B cell (primary cell): ENCODE data around the gene RPS6KA1. TPM values are rescaled to one million over a fixed set of nuclear protein-coding genes. Genes with fewer than 3 reads are reported as not detected.

Source experiments
- ATAC-seq: fragments of 200-7000 bp; cut with Tn5 transposase; one replicate; pipeline ENCODE4 v1.10.0; 2021; ENCODE audit warnings: low read depth, mild to moderate bottlenecking, moderate number of reproducible peaks, moderate library complexity
- CTCF ChIA-PET: fragments of 350-600 bp; sonication (Branson Sonifier 250); formaldehyde crosslinking; loops from one replicate; lab custom pipeline; 2021; ENCODE audit warnings: antibody characterized with exemption, inconsistent platforms; lab: Charles Lee
- POLR2A ChIA-PET: fragments of 350-600 bp; sonication (Branson Sonifier 250); formaldehyde crosslinking; loops from one replicate; lab custom pipeline; 2021; ENCODE audit warnings: antibody characterized with exemption; lab: Charles Lee
- DNase-seq: peaks from one replicate; pipeline ENCODE4 v3.0.0; 2013
- H2AFZ ChIP-seq: 2 replicates; pipeline ENCODE4 v1.6.1; 2012; ENCODE audit warnings: mild to moderate bottlenecking, low read depth, low read length; ENCODE audit not compliant: insufficient read depth, poor library complexity, severe bottlenecking
- H3K27ac ChIP-seq, 2 donors: 1 replicate in 1 of 2; 2 replicates in 1 of 2; pipeline ENCODE4 v1.5.1; 2012 to 2013; ENCODE audit warnings: low read length in 2 of 2, mild to moderate bottlenecking in 2 of 2, moderate library complexity in 1 of 2
- H3K27me3 ChIP-seq, 4 experiments: fragments of 200-600 bp in 1 of 4; sonication (generic) in 1 of 4; replicated peaks in 1 of 4; 1 replicate in 2 of 4; 2 replicates in 2 of 4; pipeline versions ENCODE4 v1.6.1 to v1.7.0; 2013 to 2016; ENCODE audit warnings: low read length in 3 of 4, mild to moderate bottlenecking in 2 of 4, mixed read lengths in 1 of 4, moderate library complexity in 1 of 4; ENCODE audit not compliant: insufficient read depth in 4 of 4, control insufficient read depth in 3 of 4; ENCODE audit errors: control extremely low read depth in 1 of 4
- H3K36me3 ChIP-seq, 2 experiments: replicated peaks in 1 of 2; 1 replicate in 1 of 2; 2 replicates in 1 of 2; pipeline versions ENCODE4 v1.6.1 to v1.7.1; 2013; ENCODE audit warnings: low read length in 1 of 2; ENCODE audit not compliant: insufficient read depth in 2 of 2, control insufficient read depth in 1 of 2; ENCODE audit errors: control extremely low read depth in 1 of 2, extremely low read depth in 1 of 2
- H3K4me1 ChIP-seq, 2 donors: fragments of 200-600 bp in 1 of 2; sonication (generic) in 1 of 2; 1 replicate in 1 of 2; 2 replicates in 1 of 2; pipeline versions ENCODE4 v1.5.1 to v1.6.1; 2013 to 2017; ENCODE audit warnings: low read length in 2 of 2; ENCODE audit not compliant: control insufficient read depth in 2 of 2, insufficient read depth in 2 of 2
- H3K4me2 ChIP-seq: replicated peaks from 2 replicates; pipeline ENCODE3; 2012; ENCODE audit warnings: mild to moderate bottlenecking, low read depth, low read length; ENCODE audit not compliant: poor library complexity, severe bottlenecking
- H3K4me3 ChIP-seq, 5 experiments: fragments of 200-600 bp in 1 of 5; sonication (generic) in 1 of 5; 1 replicate in 3 of 5; 2 replicates in 2 of 5; pipeline versions ENCODE4 v1.5.1 to v1.7.0; 2011 to 2016; ENCODE audit warnings: low read length in 4 of 5, mild to moderate bottlenecking in 4 of 5, low read depth in 2 of 5, control low read depth in 1 of 5, moderate library complexity in 1 of 5; ENCODE audit not compliant: insufficient read depth in 1 of 5; ENCODE audit errors: control extremely low read depth in 1 of 5, extremely low read depth in 1 of 5
- H3K79me2 ChIP-seq: fragments of 200-600 bp; sonication (generic); one replicate; pipeline ENCODE4 v1.6.0; 2016; ENCODE audit warnings: low read length; ENCODE audit not compliant: control insufficient read depth, insufficient read depth
- H3K9ac ChIP-seq: fragments of 200-600 bp; sonication (generic); 2 replicates; pipeline ENCODE4 v1.6.1; 2017; ENCODE audit warnings: mild to moderate bottlenecking, low read length, moderate library complexity
- H3K9me3 ChIP-seq, 3 donors: one replicate each; pipeline versions ENCODE4 v1.6.1 to v1.7.1; 2013; ENCODE audit warnings: low read length in 2 of 3; ENCODE audit not compliant: control insufficient read depth in 2 of 3, insufficient read depth in 1 of 3; ENCODE audit errors: control extremely low read depth in 1 of 3
- H4K20me1 ChIP-seq: 2 replicates; pipeline ENCODE4 v1.6.0; 2012; ENCODE audit warnings: mild to moderate bottlenecking, low read length; ENCODE audit not compliant: insufficient read depth, control insufficient read depth, poor library complexity, severe bottlenecking
- H3K27ac Mint-ChIP-seq: one replicate; pipeline ENCODE4 v1.8.0; 2021; ENCODE audit warnings: mixed read lengths
- H3K27me3 Mint-ChIP-seq: one replicate; pipeline ENCODE4 v1.8.0; 2021; ENCODE audit warnings: mixed read lengths
- H3K4me1 Mint-ChIP-seq: one replicate; pipeline ENCODE4 v1.8.0; 2021; ENCODE audit warnings: mixed read lengths
- H3K4me3 Mint-ChIP-seq: one replicate; pipeline ENCODE4 v1.8.0; 2021; ENCODE audit warnings: mixed read lengths
- H3K9me3 Mint-ChIP-seq: one replicate; pipeline ENCODE4 v1.8.0; 2022; ENCODE audit warnings: mixed read lengths; ENCODE audit not compliant: insufficient read depth
- EZH2 ChIP-seq: IDR thresholded peaks from 2 replicates; pipeline ENCODE4 v1.6.1; 2012; ENCODE audit warnings: borderline replicate concordance, low read depth, mild to moderate bottlenecking, moderate library complexity, low read length; ENCODE audit not compliant: insufficient read depth, poor library complexity, severe bottlenecking
- WGBS: methylation state at CpG from one replicate; pipeline ENCODE4 v1.1.5; 2013; ENCODE audit warnings: missing lambda C conversion rate; ENCODE audit not compliant: insufficient coverage; 5-methylcytosine and 5-hydroxymethylcytosine counted together
- intact Hi-C: fragments of 100-400 bp; cut with micrococcal nuclease; formaldehyde crosslinking; loops from one replicate; pipeline ENCODE4 v1.10.0; 2022
- polyA plus RNA-seq: library from polyadenylated mRNA; depleted of rRNA; stranded (reverse); fragments of >200 nt; gene quantifications from 2 replicates; pipeline ENCODE4 v1.2.3, GENCODE V29; 2012
- total RNA-seq, 2 donors: library from RNA; stranded (reverse); fragments of 120-200 nt in 1 of 2; gene quantifications; 1 replicate in 1 of 2; 2 replicates in 1 of 2; pipeline versions ENCODE4 v1.2.3 to v1.2.4, GENCODE V29; 2013 to 2022
- TF ChIP-seq, protein P1 (sequence below): fragments of 200-600 bp; IDR thresholded peaks from one replicate; pipeline ENCODE4 v1.8.0; 2022; ENCODE audit warnings: antibody characterized with exemption, mild to moderate bottlenecking

Gene RPS6KA1
- total and polyA plus RNA-seq, 2 donors (not counting 1 experiment from before 2014, with no cell fraction given), result 72.0 to 99.9 TPM

DNA sequence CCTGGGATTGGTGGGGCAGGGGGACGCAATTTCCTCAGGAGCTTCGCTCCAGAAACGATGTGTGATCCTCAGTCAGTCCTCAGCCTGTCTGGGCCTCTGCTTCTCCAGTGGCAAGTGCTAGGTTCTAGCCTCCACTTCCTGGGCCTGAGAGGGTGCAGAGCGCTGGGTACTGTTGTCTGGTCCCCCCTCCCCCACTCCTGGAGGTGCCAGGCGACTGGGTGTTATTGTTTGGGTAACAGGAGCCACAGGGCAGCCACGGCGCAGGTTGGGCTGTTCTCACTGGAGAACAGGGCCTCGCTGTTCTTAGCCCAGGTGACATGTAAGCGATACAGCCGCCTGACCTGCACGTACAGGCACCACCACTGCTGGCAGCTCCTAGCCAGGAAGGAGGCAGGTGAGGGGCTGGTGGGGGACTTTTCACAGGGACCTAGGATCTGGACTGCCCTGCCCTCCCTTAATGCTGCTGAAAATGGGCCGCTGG is 2.1 kb downstream of the RPS6KA1 start:
- Histone ChIP-seq H3K4me3 (no peak overlapping the region), H3K9ac (no peak overlapping the region), H3K27me3 (no peaks in the 10 kb centered on the region), H3K4me1 (peaks cover 33 to 47% of the 10 kb centered on the region in 2 donors), H3K4me2 (no peak overlapping the region), H3K27ac (no peak overlapping the region), H4K20me1 (peaks cover 12% of the 10 kb centered on the region), H3K79me2 (peaks cover 26% of the 10 kb centered on the region), H2AFZ (no peak overlapping the region), H3K36me3 (no peaks in the 10 kb centered on the region), H3K9me3 (peaks cover 0 to 2% (median 0%) of the 10 kb centered on the region in 3 donors)
- CTCF ChIA-PET, result interaction anchor here (1.1 to 2.9 kb wide), 3 partner anchors 10 to 257 kb away, joined by 3 to 12 read pairs (median 5); no protein-coding TSS in a partner anchor
- Mint-ChIP-seq H3K27me3 (no peaks in the 10 kb centered on the region), H3K4me1 (peaks cover 49% of the 10 kb centered on the region), H3K27ac (no peak overlapping the region), H3K9me3 (no peaks in the 10 kb centered on the region), H3K4me3 (no peak overlapping the region)
- intact Hi-C loops, result no loop called here
- TF ChIP-seq, protein P1, sequence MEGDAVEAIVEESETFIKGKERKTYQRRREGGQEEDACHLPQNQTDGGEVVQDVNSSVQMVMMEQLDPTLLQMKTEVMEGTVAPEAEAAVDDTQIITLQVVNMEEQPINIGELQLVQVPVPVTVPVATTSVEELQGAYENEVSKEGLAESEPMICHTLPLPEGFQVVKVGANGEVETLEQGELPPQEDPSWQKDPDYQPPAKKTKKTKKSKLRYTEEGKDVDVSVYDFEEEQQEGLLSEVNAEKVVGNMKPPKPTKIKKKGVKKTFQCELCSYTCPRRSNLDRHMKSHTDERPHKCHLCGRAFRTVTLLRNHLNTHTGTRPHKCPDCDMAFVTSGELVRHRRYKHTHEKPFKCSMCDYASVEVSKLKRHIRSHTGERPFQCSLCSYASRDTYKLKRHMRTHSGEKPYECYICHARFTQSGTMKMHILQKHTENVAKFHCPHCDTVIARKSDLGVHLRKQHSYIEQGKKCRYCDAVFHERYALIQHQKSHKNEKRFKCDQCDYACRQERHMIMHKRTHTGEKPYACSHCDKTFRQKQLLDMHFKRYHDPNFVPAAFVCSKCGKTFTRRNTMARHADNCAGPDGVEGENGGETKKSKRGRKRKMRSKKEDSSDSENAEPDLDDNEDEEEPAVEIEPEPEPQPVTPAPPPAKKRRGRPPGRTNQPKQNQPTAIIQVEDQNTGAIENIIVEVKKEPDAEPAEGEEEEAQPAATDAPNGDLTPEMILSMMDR, result no peak
- TF ChIP-seq EZH2, result no peak
- DNase-seq (peak; percentile 19), ATAC-seq (no peak)
- POLR2A ChIA-PET, result interaction anchor here (2.4 kb wide), 1 partner anchor 10 kb away, joined by 19 read pairs; no protein-coding TSS in a partner anchor
- 96% methylated on average over 10 of the region's 12 CpGs for WGBS

DNA sequence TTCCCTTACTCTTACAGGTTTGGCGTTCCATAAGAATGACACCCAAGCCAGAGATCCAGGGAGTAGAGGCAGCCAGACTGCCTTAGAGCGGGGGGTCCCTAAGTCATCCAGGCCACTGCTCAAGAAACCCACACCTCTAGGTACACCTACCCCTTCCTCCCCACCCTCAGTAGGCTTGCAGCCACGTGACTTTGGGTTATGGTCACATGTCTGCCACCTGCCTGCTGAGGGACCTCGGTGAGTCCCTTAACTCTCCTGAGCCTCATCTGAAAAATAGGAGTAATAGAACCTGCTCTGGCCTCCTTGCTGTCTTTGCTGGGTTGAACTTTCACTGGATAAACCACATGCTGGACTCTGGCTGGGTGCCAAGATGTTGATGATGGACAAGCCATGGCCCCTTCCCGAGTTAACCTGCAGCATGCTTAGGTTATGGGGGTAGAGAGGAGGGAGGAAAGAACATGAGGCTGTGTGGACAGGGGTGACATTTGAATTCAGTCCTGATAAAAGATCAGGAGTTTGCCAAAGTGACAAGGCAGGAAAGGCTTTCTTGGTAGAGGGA is 4.5 kb downstream of the RPS6KA1 start:
- H3K4me2 ChIP-seq, result peak overlapping the region; percentile 36
- peaks cover 47 to 62% of the 10 kb centered on the region in 2 donors for H3K4me1 ChIP-seq
- no peaks in the 10 kb centered on the region for H3K27me3 ChIP-seq
- intact Hi-C loops, result no loop called here
- DNase-seq (peak; percentile 34), ATAC-seq (no peak)
- ChIA-PET POLR2A (interaction anchor here (0.5 kb wide), 1 partner anchor 85 kb away, joined by 3 read pairs; no protein-coding TSS in a partner anchor), CTCF (no interaction called here)
- Mint-ChIP-seq H3K4me1 (peaks cover 65% of the 10 kb centered on the region), H3K9me3 (no peaks in the 10 kb centered on the region), H3K4me3 (no peak overlapping the region), H3K27me3 (no peaks in the 10 kb centered on the region), H3K27ac (peak overlapping the region; percentile 1)
- H3K9me3 ChIP-seq, result peaks cover 0 to 2% (median 0%) of the 10 kb centered on the region in 3 donors
- H3K9ac ChIP-seq, result no peak overlapping the region
- H2AFZ ChIP-seq, result no peak overlapping the region
- H3K79me2 ChIP-seq, result peaks cover 26% of the 10 kb centered on the region
- no peak overlapping the region for H3K4me3 ChIP-seq
- WGBS, result 46% methylated on average over 4 of the region's 5 CpGs
- TF ChIP-seq, protein P1, result no peak
- no peak for TF ChIP-seq EZH2
- peaks cover 12% of the 10 kb centered on the region for H4K20me1 ChIP-seq
- H3K27ac ChIP-seq, result no peak overlapping the region
- H3K36me3 ChIP-seq, result no peaks in the 10 kb centered on the region
